Muscle layer of duodenum (tissue), 2 donors: Measurements from ENCODE around the gene BRF1.
"Not testable (repeated sequence)": the region's sequence is repeated elsewhere in the genome, so short reads cannot be mapped to it uniquely, and the experiment has no call there.

Experiments
- H3K27ac ChIP-seq: one replicate; pipeline ENCODE4 v1.7.0; 2013; ENCODE audit warnings: mild to moderate bottlenecking, low read length
- H3K27me3 ChIP-seq: one replicate; pipeline ENCODE4 v1.7.0; 2013; ENCODE audit warnings: low read depth, mild to moderate bottlenecking, control low read depth, low read length
- H3K36me3 ChIP-seq, 2 donors: one replicate each; pipeline ENCODE4 v1.7.0; 2013; ENCODE audit warnings: low read length in 2 of 2, control low read depth in 1 of 2, mild to moderate bottlenecking in 1 of 2; ENCODE audit not compliant: insufficient read depth in 2 of 2, control insufficient read depth in 1 of 2
- H3K4me1 ChIP-seq, 2 donors: one replicate each; pipeline ENCODE4 v1.7.0; 2013; ENCODE audit warnings: low read length in 2 of 2, mild to moderate bottlenecking in 2 of 2, control low read depth in 1 of 2, moderate library complexity in 1 of 2; ENCODE audit not compliant: insufficient read depth in 2 of 2, control insufficient read depth in 1 of 2
- H3K4me3 ChIP-seq, 2 donors: one replicate each; pipeline ENCODE4 v1.7.0; 2013; ENCODE audit warnings: low read length in 2 of 2, low read depth in 1 of 2, mild to moderate bottlenecking in 1 of 2
- H3K9me3 ChIP-seq, 2 donors: one replicate each; pipeline ENCODE4 v1.7.0; 2013; ENCODE audit warnings: low read length in 2 of 2, control low read depth in 1 of 2, mild to moderate bottlenecking in 1 of 2; ENCODE audit not compliant: control insufficient read depth in 1 of 2
- donor health status: healthy.

The BRF1 gene

GRCh38 chr14:105281371-105282097 lies 19.3 kb downstream of the BRF1 start:
- Histone ChIP-seq H3K27me3 (no peaks in the 10 kb centered on the region), H3K9me3 (no peaks in the 10 kb centered on the region), H3K27ac (no peak overlapping the region), H3K4me1 (peaks cover 0 to 9% of the 10 kb centered on the region in 2 donors), H3K36me3 (peaks cover 0 to 6% of the 10 kb centered on the region in 2 donors), H3K4me3 (no peak overlapping the region)

GRCh38 chr14:105280525-105280924 lies 20.3 kb downstream of the BRF1 start:
- Histone ChIP-seq H3K27ac (no peak overlapping the region), H3K36me3 (peaks cover 0 to 6% of the 10 kb centered on the region in 2 donors), H3K4me3 (no peak overlapping the region), H3K27me3 (no peaks in the 10 kb centered on the region), H3K4me1 (peaks cover 0 to 9% of the 10 kb centered on the region in 2 donors), H3K9me3 (no peaks in the 10 kb centered on the region)

GRCh38 chr14:105279642-105280361 lies 21.0 kb downstream of the BRF1 start:
- no peak overlapping the region for H3K27ac ChIP-seq
- H3K4me3 ChIP-seq, result no peak overlapping the region
- H3K27me3 ChIP-seq, result no peaks in the 10 kb centered on the region
- peaks cover 0 to 9% of the 10 kb centered on the region in 2 donors for H3K4me1 ChIP-seq
- no peaks in the 10 kb centered on the region for H3K9me3 ChIP-seq
- peaks cover 0 to 6% of the 10 kb centered on the region in 2 donors for H3K36me3 ChIP-seq

GRCh38 chr14:105277448-105277847 lies 23.4 kb downstream of the BRF1 start:
- not testable (repeated sequence) for H3K9me3 ChIP-seq, H3K27ac ChIP-seq, H3K27me3 ChIP-seq, H3K4me3 ChIP-seq, H3K4me1 ChIP-seq, H3K36me3 ChIP-seq

GRCh38 chr14:105275267-105275946 lies 25.4 kb downstream of the BRF1 start:
- no peak overlapping the region for H3K4me3 ChIP-seq
- H3K36me3 ChIP-seq, result no peaks in the 10 kb centered on the region
- no peak overlapping the region for H3K27ac ChIP-seq
- H3K9me3 ChIP-seq, result no peaks in the 10 kb centered on the region
- H3K27me3 ChIP-seq, result no peaks in the 10 kb centered on the region
- no peaks in the 10 kb centered on the region for H3K4me1 ChIP-seq

GRCh38 chr14:105274637-105275036 lies 26.2 kb downstream of the BRF1 start:
- no peak overlapping the region for H3K27ac ChIP-seq
- H3K36me3 ChIP-seq, result no peaks in the 10 kb centered on the region
- H3K9me3 ChIP-seq, result no peaks in the 10 kb centered on the region
- H3K4me1 ChIP-seq, result no peaks in the 10 kb centered on the region
- H3K4me3 ChIP-seq, result no peak overlapping the region
- no peaks in the 10 kb centered on the region for H3K27me3 ChIP-seq

- H3K4me3 ChIP-seq, result no peak overlapping the region
- no peaks in the 10 kb centered on the region for H3K27me3 ChIP-seq
- H3K36me3 ChIP-seq, result peaks cover 3% of the 10 kb centered on the region in 2 donors
- H3K27ac ChIP-seq, result no peak overlapping the region
- H3K9me3 ChIP-seq, result no peaks in the 10 kb centered on the region
- H3K4me1 ChIP-seq, result no peaks in the 10 kb centered on the region
Measured at GRCh38 chr14:105273062-105273461, 27.7 kb downstream of the BRF1 start.

GRCh38 chr14:105272623-105273022 lies 28.2 kb downstream of the BRF1 start:
- no peak overlapping the region for H3K27ac ChIP-seq
- H3K4me1 ChIP-seq, result no peaks in the 10 kb centered on the region
- no peak overlapping the region for H3K4me3 ChIP-seq
- no peaks in the 10 kb centered on the region for H3K9me3 ChIP-seq
- peaks cover 4 to 8% of the 10 kb centered on the region in 2 donors for H3K36me3 ChIP-seq
- no peaks in the 10 kb centered on the region for H3K27me3 ChIP-seq

GRCh38 chr14:105271224-105271890 lies 29.4 kb downstream of the BRF1 start:
- peaks cover 4 to 9% of the 10 kb centered on the region in 2 donors for H3K36me3 ChIP-seq
- no peak overlapping the region for H3K4me3 ChIP-seq
- H3K9me3 ChIP-seq, result no peaks in the 10 kb centered on the region
- H3K4me1 ChIP-seq, result no peaks in the 10 kb centered on the region
- no peak overlapping the region for H3K27ac ChIP-seq
- no peaks in the 10 kb centered on the region for H3K27me3 ChIP-seq

- no peak overlapping the region for H3K4me3 ChIP-seq
- peaks cover 4 to 9% of the 10 kb centered on the region in 2 donors for H3K36me3 ChIP-seq
- no peaks in the 10 kb centered on the region for H3K9me3 ChIP-seq
- no peaks in the 10 kb centered on the region for H3K27me3 ChIP-seq
- no peaks in the 10 kb centered on the region for H3K4me1 ChIP-seq
- H3K27ac ChIP-seq, result no peak overlapping the region
Measured at GRCh38 chr14:105269405-105269804, 31.4 kb downstream of the BRF1 start.
